IgD-negative memory B cell (primary cell): Measurements from ENCODE around the gene MITD1. TPM values are rescaled to one million over a fixed set of nuclear protein-coding genes. Genes with fewer than 3 reads are reported as not detected.

Source experiments
- H3K27ac Mint-ChIP-seq, 3 donors: one replicate each; pipeline ENCODE4 v1.8.0; 2020 to 2022; ENCODE audit warnings: mild to moderate bottlenecking in 3 of 3, mixed read lengths in 3 of 3, moderate library complexity in 1 of 3
- H3K27me3 Mint-ChIP-seq: one replicate; pipeline ENCODE4 v1.8.0; 2021; ENCODE audit warnings: mixed read lengths
- H3K36me3 Mint-ChIP-seq: one replicate; pipeline ENCODE4 v1.8.0; 2020; ENCODE audit warnings: mild to moderate bottlenecking, mixed read lengths
- H3K4me1 Mint-ChIP-seq, 3 donors: one replicate each; pipeline ENCODE4 v1.8.0; 2020 to 2022; ENCODE audit warnings: mixed read lengths in 3 of 3, mild to moderate bottlenecking in 1 of 3
- H3K4me3 Mint-ChIP-seq, 4 donors: one replicate each; pipeline ENCODE4 v1.8.0; 2020 to 2022; ENCODE audit warnings: mild to moderate bottlenecking in 4 of 4, mixed read lengths in 4 of 4, moderate library complexity in 3 of 4
- H3K9me3 Mint-ChIP-seq, 3 donors: one replicate each; pipeline ENCODE4 v1.8.0; 2020 to 2021; ENCODE audit warnings: mixed read lengths in 3 of 3, mild to moderate bottlenecking in 1 of 3
- polyA plus RNA-seq: library from polyadenylated mRNA; unstranded; fragments of 300-500 nt; fragmentation: Illumina TruSeq; gene quantifications from one replicate; pipeline ENCODE4 v1.2.3, GENCODE V29; 2021

The MITD1 gene
- polyA plus RNA-seq, 1 donor from 2014 or later: 43.2 TPM

- no peaks in the 10 kb centered on the region for H3K27me3 Mint-ChIP-seq
- peak overlapping the region in 1 of 3 donors; percentile 16 for H3K27ac Mint-ChIP-seq
- H3K4me3 Mint-ChIP-seq: no peak overlapping the region
- H3K36me3 Mint-ChIP-seq: no peaks in the 10 kb centered on the region
- no peaks in the 10 kb centered on the region for H3K9me3 Mint-ChIP-seq
- H3K4me1 Mint-ChIP-seq: peaks cover 0 to 3% (median 2%) of the 10 kb centered on the region in 3 donors
These were observed 9.3 kb downstream of the MITD1 start for GRCh38 chr2:99171377-99172140.

- H3K4me1 Mint-ChIP-seq: no peaks in the 10 kb centered on the region
- H3K9me3 Mint-ChIP-seq: no peaks in the 10 kb centered on the region
- H3K36me3 Mint-ChIP-seq: no peaks in the 10 kb centered on the region
- no peak overlapping the region for H3K27ac Mint-ChIP-seq
- no peaks in the 10 kb centered on the region for H3K27me3 Mint-ChIP-seq
- H3K4me3 Mint-ChIP-seq: no peak overlapping the region
These were observed 11.3 kb downstream of the MITD1 start for GRCh38 chr2:99169534-99169933.

- H3K4me3 Mint-ChIP-seq: no peak overlapping the region
- peak overlapping the region in 2 of 3 donors; percentile 47 to 73 for H3K27ac Mint-ChIP-seq
- H3K9me3 Mint-ChIP-seq: no peaks in the 10 kb centered on the region
- H3K36me3 Mint-ChIP-seq: peaks cover 5% of the 10 kb centered on the region
- H3K27me3 Mint-ChIP-seq: no peaks in the 10 kb centered on the region
- H3K4me1 Mint-ChIP-seq: peaks cover 0 to 4% (median 0%) of the 10 kb centered on the region in 3 donors
These were observed 14.6 kb downstream of the MITD1 start for GRCh38 chr2:99166218-99166617.

GRCh38 chr2:99159594-99159993 lies 21.3 kb downstream of the MITD1 start:
- H3K27ac Mint-ChIP-seq: peak overlapping the region in 2 of 3 donors; percentile 8 to 54
- H3K9me3 Mint-ChIP-seq: no peaks in the 10 kb centered on the region
- H3K36me3 Mint-ChIP-seq: peaks cover 10% of the 10 kb centered on the region
- no peaks in the 10 kb centered on the region for H3K27me3 Mint-ChIP-seq
- peak overlapping the region in 1 of 4 donors; percentile 18 for H3K4me3 Mint-ChIP-seq
- H3K4me1 Mint-ChIP-seq: peaks cover 27 to 33% (median 29%) of the 10 kb centered on the region in 3 donors

GRCh38 chr2:99158599-99158998 lies 22.3 kb downstream of the MITD1 start:
- Mint-ChIP-seq H3K9me3 (no peaks in the 10 kb centered on the region), H3K4me1 (peaks cover 32 to 38% (median 36%) of the 10 kb centered on the region in 3 donors), H3K27ac (peak overlapping the region in 2 of 3 donors; percentile 37 to 61), H3K36me3 (peaks cover 8% of the 10 kb centered on the region), H3K27me3 (no peaks in the 10 kb centered on the region), H3K4me3 (peak overlapping the region in 1 of 4 donors; percentile 15)

- H3K4me3 Mint-ChIP-seq: peak overlapping the region in 1 of 4 donors; percentile 82
- peak overlapping the region in 2 of 3 donors; percentile 97 to 99 for H3K27ac Mint-ChIP-seq
- peaks cover 7% of the 10 kb centered on the region for H3K36me3 Mint-ChIP-seq
- no peaks in the 10 kb centered on the region for H3K27me3 Mint-ChIP-seq
- H3K9me3 Mint-ChIP-seq: no peaks in the 10 kb centered on the region
- peaks cover 32 to 38% (median 37%) of the 10 kb centered on the region in 3 donors for H3K4me1 Mint-ChIP-seq
These were observed 24.0 kb downstream of the MITD1 start for GRCh38 chr2:99156891-99157290.

- Mint-ChIP-seq H3K9me3 (no peaks in the 10 kb centered on the region), H3K4me1 (peaks cover 32 to 38% (median 37%) of the 10 kb centered on the region in 3 donors), H3K36me3 (peaks cover 3% of the 10 kb centered on the region), H3K27ac (peak within 1 kb of the TSS in 2 of 3 donors; percentile 97 to 99), H3K27me3 (no peaks in the 10 kb centered on the region), H3K4me3 (peak within 1 kb of the TSS in 2 of 4 donors; percentile 91 to 100)
These were observed 26.0 kb downstream of the MITD1 start, which contains the start of the genes LIPT1 and TSGA10 for GRCh38 chr2:99154643-99155536. Gene LIPT1, plus strand, starts transcription at chr2:99154967. Its CDS starts 6,991 bp downstream, at chr2:99161958. Gene TSGA10, minus strand, starts transcription at chr2:99154942. Its CDS starts 45,503 bp downstream, at chr2:99109439.

GRCh38 chr2:99153921-99154604 lies 26.8 kb downstream of the MITD1 start:
- peak overlapping the region in 2 of 4 donors; percentile 91 to 100 for H3K4me3 Mint-ChIP-seq
- H3K36me3 Mint-ChIP-seq: peaks cover 3% of the 10 kb centered on the region
- peaks cover 27 to 34% (median 33%) of the 10 kb centered on the region in 3 donors for H3K4me1 Mint-ChIP-seq
- H3K27ac Mint-ChIP-seq: peak overlapping the region in 2 of 3 donors; percentile 97 to 99
- no peaks in the 10 kb centered on the region for H3K27me3 Mint-ChIP-seq
- no peaks in the 10 kb centered on the region for H3K9me3 Mint-ChIP-seq

GRCh38 chr2:99152199-99152895 lies 28.5 kb downstream of the MITD1 start:
- H3K4me3 Mint-ChIP-seq: no peak overlapping the region
- no peak overlapping the region for H3K27ac Mint-ChIP-seq
- H3K27me3 Mint-ChIP-seq: no peaks in the 10 kb centered on the region
- H3K9me3 Mint-ChIP-seq: no peaks in the 10 kb centered on the region
- H3K4me1 Mint-ChIP-seq: peaks cover 22 to 30% (median 27%) of the 10 kb centered on the region in 3 donors
- peaks cover 4% of the 10 kb centered on the region for H3K36me3 Mint-ChIP-seq

- H3K36me3 Mint-ChIP-seq: peaks cover 2% of the 10 kb centered on the region
- peak overlapping the region in 1 of 3 donors; percentile 63 for H3K27ac Mint-ChIP-seq
- no peaks in the 10 kb centered on the region for H3K27me3 Mint-ChIP-seq
- H3K4me3 Mint-ChIP-seq: peak overlapping the region in 1 of 4 donors; percentile 51
- peaks cover 13 to 16% (median 13%) of the 10 kb centered on the region in 3 donors for H3K4me1 Mint-ChIP-seq
- H3K9me3 Mint-ChIP-seq: no peaks in the 10 kb centered on the region
These were observed 30.2 kb downstream of the MITD1 start for GRCh38 chr2:99150706-99151105.

GRCh38 chr2:99141110-99142108 lies 39.4 kb downstream of the MITD1 start, which contains the start of gene C2orf15:
Gene C2orf15, plus strand, starts transcription at chr2:99141707. Its CDS starts 8,852 bp downstream, at chr2:99150559.
- H3K9me3 Mint-ChIP-seq: peaks cover 0 to 2% (median 0%) of the 10 kb centered on the region in 3 donors
- H3K36me3 Mint-ChIP-seq: no peaks in the 10 kb centered on the region
- H3K4me3 Mint-ChIP-seq: peak within 1 kb of the TSS; percentile 91 to 100 (median 96)
- peaks cover 8 to 19% (median 11%) of the 10 kb centered on the region in 3 donors for H3K4me1 Mint-ChIP-seq
- peak within 1 kb of the TSS; percentile 72 to 100 (median 99) for H3K27ac Mint-ChIP-seq
- peaks cover 1% of the 10 kb centered on the region for H3K27me3 Mint-ChIP-seq

GRCh38 chr2:99140860-99141109 lies 40.1 kb downstream of the MITD1 start:
- Mint-ChIP-seq H3K4me1 (peaks cover 8 to 19% (median 11%) of the 10 kb centered on the region in 3 donors), H3K9me3 (peaks cover 0 to 2% (median 0%) of the 10 kb centered on the region in 3 donors), H3K27me3 (peaks cover 1% of the 10 kb centered on the region), H3K27ac (peak overlapping the region; percentile 72 to 100 (median 99)), H3K4me3 (peak overlapping the region; percentile 91 to 100 (median 96)), H3K36me3 (no peaks in the 10 kb centered on the region)
